Pancreas (tissue), 10 donors: ENCODE results near the gene EXOSC10. TPM values are rescaled to one million over a fixed set of nuclear protein-coding genes. Genes with fewer than 3 reads are reported as not detected.

Source experiments
- ATAC-seq, 4 donors: fragments of 200-7000 bp; cut with Tn5 transposase; one replicate each; pipeline versions ENCODE4 v1.8.0 to v1.9.1; 2020; ENCODE audit warnings: mild to moderate bottlenecking in 4 of 4, moderate library complexity in 4 of 4
- DNase-seq, 6 donors: peaks; one replicate each; pipeline ENCODE4 v3.0.0-alpha.2; 2020
- FAIRE-seq: peaks from 2 replicates; lab custom pipeline; 2012; peaks lifted over from hg19 to GRCh38; lab: Jason Lieb, UNC
- H3K27ac ChIP-seq, 4 donors: fragments of 200-600 bp; sonication (generic); 1 replicate in 3 of 4; 2 replicates in 1 of 4; pipeline versions ENCODE4 v1.5.0 to v1.8.0; 2020
- H3K27me3 ChIP-seq, 4 donors: fragments of 200-600 bp; one replicate each; pipeline ENCODE4 v1.8.0; 2021
- H3K36me3 ChIP-seq, 3 donors: fragments of 200-600 bp; sonication (generic) in 1 of 3; one replicate each; pipeline versions ENCODE4 v1.5.0 to v1.8.0; 2020 to 2021
- H3K4me1 ChIP-seq, 3 donors: fragments of 200-600 bp; one replicate each; pipeline ENCODE4 v1.8.0; 2021
- H3K4me3 ChIP-seq, 4 donors: fragments of 200-600 bp; sonication (generic) in 2 of 4; one replicate each; pipeline versions ENCODE4 v1.5.0 to v1.8.0; 2020 to 2021
- H3K9me3 ChIP-seq, 4 donors: fragments of 200-600 bp; one replicate each; pipeline ENCODE4 v1.8.0; 2021
- WGBS, 2 donors: extraction: QIAGEN DNeasy Blood & Tissue Kit; methylation state at CpG; one replicate each; pipeline ENCODE4 v1.1.7; 2013; 5-methylcytosine and 5-hydroxymethylcytosine counted together
- intact Hi-C, 3 donors: fragments of 100-400 bp; cut with DNase I; formaldehyde crosslinking; loops; one replicate each; pipeline versions ENCODE4 v1.11.1 to v1.14.2; 2022
- polyA plus RNA-seq, 2 donors: library from polyadenylated mRNA; stranded (reverse); fragments of 200-250 nt; gene quantifications; one replicate each; pipeline ENCODE4 v1.2.3, GENCODE V29; 2013
- total RNA-seq, 6 donors: library from RNA; stranded (reverse); fragmentation: NEBNext Ultra II Directional in 4 of 6; extraction: Animal tissue kit (Norgen Biotek cat#: 25700) in 4 of 6; gene quantifications; one replicate each; pipeline versions ENCODE4 v1.2.1 to v1.2.4, GENCODE V29; 2021 to 2023
- TF ChIP-seq, protein P1 (sequence below), 4 donors: fragments of 200-600 bp; sonication (generic) in 3 of 4; IDR thresholded peaks; one replicate each; pipeline versions ENCODE4 v1.5.0 to v1.8.0; 2021; ENCODE audit warnings: antibody characterized with exemption in 4 of 4
- donor health status: healthy with polysubstance abuse.
- donor health status: DM: no; HTN: no; CAD: no; lungs with moderate emphysema.
- donor health status: DM: no; HTN: no; CAD: no.
- donor health status: control.
- donor health status: control.
- donor health status: Bipolar disorder and iron deficiency.
- donor health status: DM: yes; HTN: yes; CAD: no.
- donor health status: DM: no; HTN: no; CAD: no.
- donor health status: DM: no; HTN: no; CAD: no.
- donor health status: DM: yes; HTN: yes; CAD: no.

Gene EXOSC10
- total and polyA plus RNA-seq, 8 donors, result 16.3 to 65.1 (median 22.3) TPM

DNA sequence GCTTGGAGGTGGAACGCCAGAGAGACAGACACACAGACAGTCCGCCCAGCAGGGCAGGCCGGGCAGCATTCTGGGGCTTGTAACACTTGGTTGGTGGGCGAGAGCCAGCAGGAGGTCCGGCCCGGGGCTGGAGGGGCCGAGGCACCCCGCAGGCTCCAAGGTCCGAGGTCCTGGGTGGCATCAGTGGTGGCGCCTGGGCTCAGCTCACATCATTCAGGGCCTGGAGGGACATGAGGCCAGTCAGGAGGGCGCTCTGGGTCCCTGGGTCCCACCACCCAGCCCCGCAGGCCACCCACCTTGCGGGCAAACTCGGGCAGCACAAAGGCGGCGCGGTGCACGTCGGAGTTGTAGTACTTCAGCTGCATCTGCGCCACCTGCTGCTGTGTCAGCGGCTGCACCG is 45.0 kb downstream of the EXOSC10 start:
- DNase-seq (peak in 1 of 6 donors; percentile 50), FAIRE-seq (no peak), ATAC-seq (no peak)
- 92 to 93% methylated on average over 22 of the region's 22 CpGs for WGBS, 2 donors
- no peak overlapping the region for H3K27ac ChIP-seq
- H3K36me3 ChIP-seq, result peaks cover 2 to 11% (median 5%) of the 10 kb centered on the region in 3 donors
- H3K4me3 ChIP-seq, result no peak overlapping the region
- TF ChIP-seq, protein P1, sequence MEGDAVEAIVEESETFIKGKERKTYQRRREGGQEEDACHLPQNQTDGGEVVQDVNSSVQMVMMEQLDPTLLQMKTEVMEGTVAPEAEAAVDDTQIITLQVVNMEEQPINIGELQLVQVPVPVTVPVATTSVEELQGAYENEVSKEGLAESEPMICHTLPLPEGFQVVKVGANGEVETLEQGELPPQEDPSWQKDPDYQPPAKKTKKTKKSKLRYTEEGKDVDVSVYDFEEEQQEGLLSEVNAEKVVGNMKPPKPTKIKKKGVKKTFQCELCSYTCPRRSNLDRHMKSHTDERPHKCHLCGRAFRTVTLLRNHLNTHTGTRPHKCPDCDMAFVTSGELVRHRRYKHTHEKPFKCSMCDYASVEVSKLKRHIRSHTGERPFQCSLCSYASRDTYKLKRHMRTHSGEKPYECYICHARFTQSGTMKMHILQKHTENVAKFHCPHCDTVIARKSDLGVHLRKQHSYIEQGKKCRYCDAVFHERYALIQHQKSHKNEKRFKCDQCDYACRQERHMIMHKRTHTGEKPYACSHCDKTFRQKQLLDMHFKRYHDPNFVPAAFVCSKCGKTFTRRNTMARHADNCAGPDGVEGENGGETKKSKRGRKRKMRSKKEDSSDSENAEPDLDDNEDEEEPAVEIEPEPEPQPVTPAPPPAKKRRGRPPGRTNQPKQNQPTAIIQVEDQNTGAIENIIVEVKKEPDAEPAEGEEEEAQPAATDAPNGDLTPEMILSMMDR (IDR thresholded peaks at IDR 0.05), result no peak
- intact Hi-C loops, result no loop called here
- peaks cover 0 to 8% (median 7%) of the 10 kb centered on the region in 3 donors for H3K4me1 ChIP-seq
- no peaks in the 10 kb centered on the region for H3K9me3 ChIP-seq
- no peaks in the 10 kb centered on the region for H3K27me3 ChIP-seq

DNA sequence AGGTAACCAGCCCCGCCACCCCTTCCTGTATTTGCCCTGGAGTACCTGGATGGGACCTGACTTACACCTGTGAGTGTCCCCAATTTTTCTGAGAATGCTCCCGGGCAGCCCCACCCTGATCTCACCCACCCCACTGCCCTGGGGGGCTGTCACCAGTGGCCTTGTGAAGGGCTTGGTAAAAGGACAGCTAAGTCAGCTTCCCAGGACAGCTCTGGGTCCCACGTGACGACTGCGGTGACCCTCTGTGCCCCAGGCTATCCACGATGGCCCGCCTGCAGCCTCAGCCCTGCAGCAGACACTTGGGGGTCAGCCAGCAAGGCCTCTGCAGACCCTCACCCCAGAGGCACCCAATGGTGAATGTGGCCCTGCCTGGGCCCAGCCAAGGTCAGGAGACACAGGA is 45.5 kb downstream of the EXOSC10 start:
- no peak for FAIRE-seq
- Histone ChIP-seq H3K36me3 (peaks cover 2 to 11% (median 5%) of the 10 kb centered on the region in 3 donors), H3K27me3 (no peaks in the 10 kb centered on the region), H3K27ac (no peak overlapping the region), H3K4me3 (no peak overlapping the region), H3K9me3 (no peaks in the 10 kb centered on the region), H3K4me1 (peaks cover 0 to 8% (median 7%) of the 10 kb centered on the region in 3 donors)
- peak in 1 of 6 donors; percentile 38 for DNase-seq
- TF ChIP-seq, protein P1 (IDR thresholded peaks at IDR 0.05), result no peak
- ATAC-seq, result no peak
- intact Hi-C loops, result no loop called here
- WGBS, 2 donors, result 86 to 87% methylated on average over 7 of the region's 7 CpGs

DNA sequence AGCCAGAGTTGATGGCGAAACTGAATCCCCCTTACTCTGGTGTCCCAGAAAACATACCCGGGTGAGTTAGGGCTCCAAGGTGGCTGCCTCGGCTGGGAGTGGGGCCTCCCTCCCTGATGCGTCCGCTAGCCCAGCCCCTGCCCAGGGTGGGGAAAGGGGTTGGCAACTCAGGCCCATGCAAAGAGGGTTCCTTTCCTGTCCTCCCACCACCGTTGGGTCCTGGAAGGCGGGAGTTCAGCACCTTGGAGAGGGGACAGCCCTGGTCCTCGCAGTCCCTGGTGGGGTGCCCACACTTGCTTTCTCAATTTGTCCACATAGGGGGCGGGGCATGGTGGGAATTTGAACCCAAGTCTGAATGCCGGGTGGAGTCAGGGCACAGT is 45.9 kb downstream of the EXOSC10 start:
- intact Hi-C loops, result no loop called here
- DNase-seq (peak in 4 of 6 donors; percentile 30 to 64 (median 48)), FAIRE-seq (no peak), ATAC-seq (peak; percentile 21 to 69 (median 52))
- Histone ChIP-seq H3K27ac (no peak overlapping the region), H3K4me3 (no peak overlapping the region), H3K36me3 (peaks cover 2 to 11% (median 5%) of the 10 kb centered on the region in 3 donors), H3K4me1 (peaks cover 0 to 7% (median 7%) of the 10 kb centered on the region in 3 donors), H3K9me3 (no peaks in the 10 kb centered on the region), H3K27me3 (no peaks in the 10 kb centered on the region)
- TF ChIP-seq, protein P1 (IDR thresholded peaks at IDR 0.05), result no peak
- 48 to 59% methylated on average over 8 to 10 of the region's 10 CpGs for WGBS, 2 donors

DNA sequence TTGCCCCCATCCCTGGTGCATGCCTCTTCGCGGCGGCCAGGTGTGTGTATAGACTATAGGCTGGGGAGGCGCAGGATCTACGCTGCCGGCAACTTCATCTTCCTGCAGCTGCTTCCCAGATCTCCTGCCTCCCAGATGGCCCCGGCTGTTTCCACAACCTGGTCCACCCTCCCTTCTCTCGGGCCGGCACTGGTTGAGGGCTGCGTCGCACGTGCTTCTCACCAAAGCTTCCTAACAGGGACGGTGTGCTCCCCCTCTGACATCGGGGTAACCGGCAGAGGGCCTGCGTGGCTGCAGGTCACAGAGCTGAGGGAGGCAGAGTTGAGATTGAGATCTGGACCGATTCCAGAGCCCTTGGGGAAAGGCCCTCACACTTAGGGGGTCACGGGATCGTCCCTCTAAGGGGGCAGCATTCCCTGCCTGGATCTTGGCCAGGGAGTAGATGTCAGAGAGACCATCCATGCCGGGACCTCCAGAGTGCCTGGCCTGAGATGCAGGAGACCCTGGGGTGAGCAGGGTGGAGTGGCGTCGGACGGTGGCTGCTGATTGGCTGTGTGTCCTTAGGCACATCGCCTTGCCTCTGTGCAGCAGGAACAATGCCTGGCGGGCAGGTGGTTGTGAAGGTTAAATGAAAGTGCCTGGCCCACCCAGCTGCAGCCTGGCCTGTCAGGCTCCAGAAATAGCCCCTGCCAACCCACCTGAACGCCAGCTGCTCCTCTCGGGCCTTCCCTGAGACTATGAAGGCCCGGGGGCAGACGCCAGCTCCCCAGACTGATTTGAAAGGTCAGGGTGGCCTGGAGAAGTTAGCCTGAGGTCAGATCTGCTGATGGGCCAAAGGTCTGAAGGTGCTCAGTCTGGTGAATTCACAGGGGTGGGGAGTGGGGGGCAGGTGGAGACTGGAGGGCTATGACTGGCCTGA is 46.6 kb downstream of the EXOSC10 start:
- FAIRE-seq, result no peak
- ATAC-seq, result peak; percentile 41 to 64 (median 58)
- Histone ChIP-seq H3K4me1 (peaks cover 0 to 7% (median 4%) of the 10 kb centered on the region in 3 donors), H3K27me3 (no peaks in the 10 kb centered on the region), H3K27ac (no peak overlapping the region), H3K4me3 (no peak overlapping the region), H3K9me3 (no peaks in the 10 kb centered on the region), H3K36me3 (peaks cover 2 to 11% (median 5%) of the 10 kb centered on the region in 3 donors)
- intact Hi-C loops, result no loop called here
- peak in 2 of 6 donors; percentile 49 to 52 for DNase-seq
- 15 to 18% methylated on average over 29 of the region's 29 CpGs for WGBS, 2 donors
- TF ChIP-seq, protein P1 (IDR thresholded peaks at IDR 0.05), result no peak
